ENCODE data around the gene SLC22A5.
"Not testable (repeated sequence)": the region's sequence is repeated elsewhere in the genome, so short reads cannot be mapped to it uniquely, and the experiment has no call there.

The SLC22A5 gene

DNA sequence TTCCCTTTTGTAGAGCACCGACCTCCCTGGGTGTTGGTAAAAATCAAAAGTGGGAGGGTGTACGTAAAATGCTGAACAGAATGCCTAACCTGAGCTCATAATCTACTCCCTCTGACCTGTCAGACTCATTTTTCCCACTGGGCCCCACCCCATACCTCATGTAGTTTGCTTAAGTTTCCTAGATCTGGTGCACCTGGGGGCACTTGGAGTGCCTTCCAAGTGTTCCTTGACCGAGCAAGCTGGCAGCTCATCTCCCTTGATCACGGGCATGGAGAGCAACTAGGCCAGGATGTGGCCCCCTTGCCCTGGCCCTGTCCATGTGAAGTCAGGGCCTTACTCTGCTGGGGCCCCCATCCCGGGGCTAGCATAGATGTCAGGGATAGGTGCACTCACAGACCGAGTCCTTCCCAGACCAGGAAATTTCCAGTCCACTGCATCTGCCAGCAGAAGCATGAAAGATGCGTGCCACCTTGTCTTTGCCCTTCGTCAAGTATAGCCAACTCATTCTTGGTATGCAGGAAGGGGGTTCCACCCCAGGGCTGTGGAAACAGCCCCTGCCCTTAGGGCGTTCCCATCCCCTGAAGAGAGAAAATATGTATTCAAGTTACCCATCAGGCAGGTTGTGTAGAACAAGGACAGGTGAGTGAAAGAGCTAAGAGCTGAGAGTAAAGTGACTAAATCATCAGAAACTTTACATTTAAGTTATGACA, 41.9 kb downstream of the SLC22A5 start:
- peak in 6 of 58 donors; percentile 17 to 58 (median 50) for DNase-seq

DNA sequence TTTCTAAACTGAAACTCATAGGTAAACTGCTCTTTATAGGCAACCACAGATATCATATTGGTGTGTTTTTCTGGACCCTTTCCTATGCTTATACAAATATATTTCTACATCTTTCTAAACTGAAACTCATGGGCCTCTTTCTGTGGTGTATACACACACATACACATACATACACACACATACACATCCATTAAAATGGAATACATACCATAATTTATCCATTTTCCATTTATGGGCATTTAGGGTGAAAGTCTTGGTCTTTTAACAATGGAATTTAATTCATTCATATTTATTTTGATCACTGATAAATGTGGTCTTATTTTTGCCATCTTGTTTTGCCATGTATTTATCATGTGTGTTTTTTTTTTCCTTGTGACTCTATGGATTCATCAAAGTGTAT, 44.1 kb downstream of the SLC22A5 start:
- no peak for DNase-seq

GRCh38 chr5:132414634-132415378, 45.3 kb downstream of the SLC22A5 start:
- DNase-seq: no peak

DNA sequence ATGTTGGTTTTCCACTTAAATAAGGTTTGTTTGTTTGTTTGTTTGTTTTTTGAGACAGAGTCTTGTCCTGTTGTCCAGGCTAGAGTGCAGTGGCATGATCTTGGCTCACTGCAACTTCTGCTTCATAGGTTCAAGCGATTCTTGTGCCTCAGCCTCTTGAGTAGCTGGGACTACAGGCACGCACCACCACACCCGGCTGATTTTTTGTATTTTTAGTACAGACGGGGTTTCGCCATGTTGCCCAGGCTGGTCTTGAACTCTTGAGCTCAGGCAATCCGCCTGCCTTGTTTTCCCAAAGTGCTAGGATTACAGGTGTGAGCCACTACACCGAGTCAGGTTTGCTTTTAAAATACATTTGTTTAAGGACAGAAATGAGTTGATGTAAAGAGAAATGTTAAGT, 46.0 kb downstream of the SLC22A5 start:
- DNase-seq: not testable (repeated sequence)

DNA sequence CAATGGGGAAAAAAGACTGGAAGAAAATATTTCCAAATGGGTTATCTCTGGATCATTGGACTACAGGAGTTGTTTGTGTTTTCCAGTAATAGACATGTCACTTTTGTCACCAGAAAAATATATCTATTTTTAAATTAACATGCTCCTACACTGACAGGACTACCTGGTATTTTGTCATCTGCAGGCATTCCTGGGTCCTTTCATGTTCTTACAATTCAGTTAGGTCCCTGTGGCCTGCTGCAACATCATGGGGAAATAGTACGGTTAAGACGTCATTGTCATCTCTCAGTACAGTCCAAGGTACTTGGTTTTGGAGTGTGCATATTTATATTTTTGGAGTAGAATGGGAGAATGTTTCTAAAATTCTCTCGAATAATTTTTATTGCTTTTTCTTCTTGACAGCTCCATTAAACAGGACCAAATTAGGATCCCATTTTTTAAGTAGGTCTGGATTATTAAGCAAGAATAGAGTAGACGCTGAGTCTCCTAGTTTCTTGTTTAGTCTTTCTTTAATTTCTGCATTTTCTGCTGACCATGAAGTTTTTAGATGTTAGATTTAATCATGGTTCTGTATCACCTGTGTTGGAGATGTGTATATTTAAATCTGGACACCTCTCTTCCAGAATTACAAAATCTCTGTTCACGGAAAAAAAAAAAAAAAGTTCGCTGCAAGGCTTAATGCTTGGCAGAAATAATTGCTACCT, 46.9 kb downstream of the SLC22A5 start:
- no peak for DNase-seq

GRCh38 chr5:132417010-132417439, 47.5 kb downstream of the SLC22A5 start:
- DNase-seq: peak in 27 of 58 donors; percentile 9 to 73 (median 34)

GRCh38 chr5:132417461-132417860, 48.0 kb downstream of the SLC22A5 start:
- DNase-seq: no peak

DNA sequence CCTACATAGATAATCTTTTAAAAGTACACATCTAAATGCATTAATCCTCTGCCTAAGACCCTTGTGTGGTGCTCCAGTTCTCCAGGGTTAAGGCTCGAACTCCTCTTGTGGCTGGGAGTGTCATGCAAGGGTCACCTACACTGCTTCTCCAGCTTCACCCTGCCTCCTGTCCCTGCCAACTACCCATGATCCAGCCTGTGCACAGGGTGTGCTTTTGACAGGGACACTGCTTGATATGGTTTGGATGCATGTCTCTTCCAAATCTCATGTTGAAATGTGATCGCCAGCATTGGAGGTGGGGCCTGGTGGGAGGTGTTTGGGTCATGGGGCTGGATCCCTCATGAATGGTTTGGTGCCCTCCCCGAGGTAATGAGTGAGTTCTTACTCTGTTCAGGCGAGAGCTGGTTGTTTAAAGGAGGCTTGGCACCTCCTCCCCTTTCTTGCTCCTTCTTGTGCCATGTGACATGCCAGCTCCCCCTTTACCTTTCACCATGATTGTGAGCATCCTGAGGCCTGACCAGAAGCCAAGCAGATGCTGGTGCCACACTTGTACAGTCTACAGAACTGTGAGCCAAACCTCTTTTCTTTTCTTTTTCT, 48.5 kb downstream of the SLC22A5 start:
- DNase-seq: no peak

DNA sequence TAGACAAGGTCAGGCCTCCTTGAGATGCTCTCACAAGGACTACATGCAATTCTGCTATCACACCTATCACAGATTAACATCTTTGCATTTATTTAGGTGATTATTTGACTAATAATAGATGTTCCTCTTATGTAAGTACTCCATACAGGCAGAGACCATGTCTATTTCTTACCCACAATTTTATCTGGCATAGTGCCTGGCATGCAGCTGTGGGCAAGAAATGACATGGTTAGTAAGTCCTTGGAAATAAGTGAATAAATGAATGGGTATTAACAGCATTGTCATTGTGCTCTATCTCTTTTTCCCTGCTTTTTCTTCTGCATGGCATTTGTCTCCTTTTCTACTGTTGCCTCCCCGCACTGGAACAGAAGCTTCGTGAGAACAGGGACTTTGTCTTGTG, 49.4 kb downstream of the SLC22A5 start:
- DNase-seq: no peak

- peak in 51 of 58 donors; percentile 31 to 77 (median 61) for DNase-seq
Observed at GRCh38 chr5:132419502-132420468, 50.3 kb downstream of the SLC22A5 start.

GRCh38 chr5:132420706-132421272, 51.3 kb downstream of the SLC22A5 start:
- peak in 1 of 58 donors; percentile 11 for DNase-seq

GRCh38 chr5:132421462-132421861, 52.0 kb downstream of the SLC22A5 start:
- no peak for DNase-seq

GRCh38 chr5:132422720-132423437, 53.4 kb downstream of the SLC22A5 start:
- DNase-seq: no peak

DNA sequence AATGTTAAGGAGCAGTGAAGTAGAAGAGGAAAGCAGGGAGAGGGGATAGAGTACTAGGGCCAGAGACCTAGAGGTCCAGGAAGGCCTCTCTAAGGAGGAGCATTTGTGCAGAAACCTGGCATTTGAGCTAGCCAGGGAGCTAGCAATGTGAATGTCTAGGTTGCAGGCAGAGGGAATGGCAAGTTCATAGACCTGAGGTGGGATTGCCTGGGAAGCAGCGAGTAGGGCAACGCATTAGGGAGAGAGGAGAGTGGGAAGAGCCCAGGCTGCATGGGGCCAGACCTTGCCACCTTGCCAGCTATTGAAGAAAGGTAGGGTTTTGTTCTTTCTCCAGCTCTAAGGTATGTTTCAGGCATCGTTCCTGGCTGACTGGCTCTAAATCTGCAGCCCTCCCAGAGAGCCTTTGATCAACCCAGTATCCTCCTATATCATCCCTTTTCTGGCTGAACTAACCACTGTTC, 54.0 kb downstream of the SLC22A5 start:
- DNase-seq: no peak

DNA sequence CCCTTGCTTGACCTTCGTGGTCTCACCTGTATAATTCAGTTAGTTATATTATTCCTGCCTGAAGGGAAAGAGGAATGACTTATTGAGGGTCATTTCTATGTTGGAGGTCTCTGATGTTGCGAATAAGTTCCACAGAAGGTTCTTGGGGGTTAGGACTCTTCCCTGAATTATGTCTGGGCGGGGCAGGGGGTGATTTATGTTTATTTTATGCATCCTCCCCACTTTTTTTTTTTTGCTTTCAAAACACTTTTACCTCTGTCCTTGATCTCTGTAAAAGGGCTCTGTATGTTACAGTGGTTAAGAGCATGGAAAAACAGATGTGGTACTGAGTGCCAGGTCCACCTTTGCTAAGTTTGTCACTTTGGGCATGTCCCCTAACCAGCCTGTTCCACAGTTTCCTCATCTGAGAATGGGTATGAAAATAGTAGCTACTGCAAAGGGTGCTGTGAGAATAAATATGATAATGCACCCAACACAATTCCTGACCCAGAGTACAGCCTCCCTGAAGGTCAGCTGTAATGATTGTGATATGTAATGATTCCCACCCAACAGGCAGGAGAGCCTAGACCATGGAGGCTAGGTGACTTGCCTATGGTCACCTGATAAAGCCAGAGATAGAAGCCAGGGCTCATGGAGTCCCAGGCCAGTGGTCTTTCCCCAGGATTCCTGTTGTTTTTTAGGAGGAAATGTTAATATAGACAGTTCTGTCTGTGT, 54.8 kb downstream of the SLC22A5 start:
- no peak for DNase-seq

- no peak for DNase-seq
Observed at GRCh38 chr5:132425009-132425937, 55.8 kb downstream of the SLC22A5 start.

DNA sequence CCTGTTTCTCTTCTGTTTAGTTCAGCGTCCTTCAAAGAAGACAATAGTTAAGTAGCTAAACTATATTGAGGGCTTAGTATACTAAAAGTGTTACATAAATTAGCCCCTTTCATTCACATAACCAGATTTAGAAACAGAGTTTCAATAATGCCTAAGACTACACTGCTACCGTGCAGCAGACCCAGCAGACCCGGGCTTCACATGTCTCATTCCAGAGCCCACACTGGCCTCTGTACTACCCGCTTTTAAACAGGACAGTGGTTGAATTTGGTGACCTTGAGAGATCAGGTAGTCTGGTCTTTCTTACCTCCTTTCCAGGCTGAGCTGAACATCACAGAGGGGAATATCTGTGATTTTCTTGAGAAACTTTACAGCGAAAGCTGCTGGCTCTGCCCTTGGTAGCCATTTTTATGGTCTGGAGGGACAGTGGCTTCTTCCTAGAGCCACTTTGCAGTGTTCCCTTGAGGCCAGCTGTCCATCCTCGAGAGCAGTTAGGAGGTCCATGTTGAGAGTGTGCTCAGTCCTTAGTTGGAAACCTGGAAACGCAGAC, 56.5 kb downstream of the SLC22A5 start:
- no peak for DNase-seq
